GM12864 (cell line): Measurements from ENCODE around the gene UMAD1.
A peak's percentile ranks its signal among the peaks of the same experiment; 100 is the strongest.

Experiments used
- DNase-seq: peaks from one replicate; pipeline ENCODE4 v3.0.0-alpha.2; 2011; ENCODE audit warnings: low read depth
- H3K4me3 ChIP-seq: 2 replicates; pipeline ENCODE4 v1.5.1; 2011; ENCODE audit warnings: mild to moderate bottlenecking, low read depth, low read length, control low read depth
- TF ChIP-seq, protein P1 (sequence below): IDR thresholded peaks from 2 replicates; pipeline ENCODE4 v1.5.1; 2011; ENCODE audit warnings: low read depth, mild to moderate bottlenecking, moderate library complexity, low read length, control low read depth, inconsistent platforms; ENCODE audit errors: missing control alignments

Gene UMAD1

GRCh38 chr7:7640221-7641128 lies at the start of gene UMAD1:
UMAD1 (plus strand) TSS chr7:7640752; CDS start chr7:7673372, 32,620 bp downstream.
- TF ChIP-seq, protein P1, sequence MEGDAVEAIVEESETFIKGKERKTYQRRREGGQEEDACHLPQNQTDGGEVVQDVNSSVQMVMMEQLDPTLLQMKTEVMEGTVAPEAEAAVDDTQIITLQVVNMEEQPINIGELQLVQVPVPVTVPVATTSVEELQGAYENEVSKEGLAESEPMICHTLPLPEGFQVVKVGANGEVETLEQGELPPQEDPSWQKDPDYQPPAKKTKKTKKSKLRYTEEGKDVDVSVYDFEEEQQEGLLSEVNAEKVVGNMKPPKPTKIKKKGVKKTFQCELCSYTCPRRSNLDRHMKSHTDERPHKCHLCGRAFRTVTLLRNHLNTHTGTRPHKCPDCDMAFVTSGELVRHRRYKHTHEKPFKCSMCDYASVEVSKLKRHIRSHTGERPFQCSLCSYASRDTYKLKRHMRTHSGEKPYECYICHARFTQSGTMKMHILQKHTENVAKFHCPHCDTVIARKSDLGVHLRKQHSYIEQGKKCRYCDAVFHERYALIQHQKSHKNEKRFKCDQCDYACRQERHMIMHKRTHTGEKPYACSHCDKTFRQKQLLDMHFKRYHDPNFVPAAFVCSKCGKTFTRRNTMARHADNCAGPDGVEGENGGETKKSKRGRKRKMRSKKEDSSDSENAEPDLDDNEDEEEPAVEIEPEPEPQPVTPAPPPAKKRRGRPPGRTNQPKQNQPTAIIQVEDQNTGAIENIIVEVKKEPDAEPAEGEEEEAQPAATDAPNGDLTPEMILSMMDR: no peak
- DNase-seq: peak; percentile 99
- peak within 1 kb of the TSS; percentile 98 for H3K4me3 ChIP-seq

- no peak overlapping the region for H3K4me3 ChIP-seq
- no peak for DNase-seq
- TF ChIP-seq, protein P1: no peak
Measured at GRCh38 chr7:7595451-7595850, 45.1 kb upstream of the UMAD1 start.

- H3K4me3 ChIP-seq: no peak overlapping the region
- DNase-seq: no peak
- TF ChIP-seq, protein P1: no peak
Measured at GRCh38 chr7:7596176-7596575, 44.4 kb upstream of the UMAD1 start.

DNA sequence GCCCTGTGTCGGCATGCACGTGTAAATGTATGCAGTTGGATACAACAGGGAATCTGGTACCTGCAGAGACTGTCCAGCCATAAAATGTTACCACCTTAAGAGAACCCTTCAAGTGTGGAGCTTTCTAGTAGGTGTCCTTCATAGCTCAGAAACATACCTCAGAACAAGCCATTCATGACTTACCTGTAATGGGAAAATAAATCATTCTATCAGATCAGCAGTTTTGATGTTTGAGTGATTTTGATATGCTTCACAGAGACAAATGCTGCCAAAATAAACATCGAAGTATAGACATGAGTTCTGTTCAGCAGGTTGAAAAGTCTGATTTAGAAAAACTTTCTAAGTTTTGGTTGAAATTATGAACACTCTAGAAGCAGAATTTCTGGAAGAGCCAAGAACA lies 33.5 kb upstream of the UMAD1 start:
- no peak overlapping the region for H3K4me3 ChIP-seq
- TF ChIP-seq, protein P1: no peak
- DNase-seq: no peak

GRCh38 chr7:7609330-7609729 lies 31.2 kb upstream of the UMAD1 start:
- no peak for DNase-seq
- TF ChIP-seq, protein P1: no peak
- H3K4me3 ChIP-seq: no peak overlapping the region

- H3K4me3 ChIP-seq: no peak overlapping the region
- no peak for DNase-seq
- TF ChIP-seq, protein P1: no peak
Measured at GRCh38 chr7:7612519-7612918, 28.0 kb upstream of the UMAD1 start.

DNA sequence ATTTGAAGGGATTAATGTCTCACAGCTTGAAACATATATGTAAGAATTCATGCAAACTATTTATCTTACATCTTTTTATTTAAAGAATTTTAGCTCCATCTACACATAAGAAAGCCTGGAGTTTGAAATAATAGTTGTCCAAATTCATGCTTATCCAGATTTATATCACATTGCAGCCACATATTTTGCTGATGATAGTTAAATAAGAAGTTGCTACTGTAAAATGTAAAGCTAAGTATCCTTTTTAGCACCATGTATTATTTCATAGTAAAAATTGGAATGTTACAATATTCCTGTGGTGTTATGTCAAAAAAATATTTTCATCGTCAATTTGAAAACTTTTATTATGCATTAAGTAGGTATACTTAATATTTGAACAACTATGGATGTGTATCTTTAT lies 27.3 kb upstream of the UMAD1 start:
- no peak for DNase-seq
- TF ChIP-seq, protein P1: no peak
- H3K4me3 ChIP-seq: no peak overlapping the region
